H1 (cell line): ENCODE results near the gene SULF2. TPM values are rescaled to one million over a fixed set of nuclear protein-coding genes. Genes with fewer than 3 reads are reported as not detected.

ENCODE experiments used
- CTCF ChIA-PET: fragments of 300-600 bp; sonication (Branson Sonifier 250); formaldehyde crosslinking; loops from one replicate; lab custom pipeline; 2021; ENCODE audit not compliant: partially characterized antibody; lab: Charles Lee
- POLR2A ChIA-PET: fragments of 300-600 bp; sonication (Branson Sonifier 250); formaldehyde crosslinking; loops from one replicate; lab custom pipeline; 2021; ENCODE audit warnings: inconsistent platforms; ENCODE audit not compliant: partially characterized antibody; lab: Charles Lee
- DNase-seq, 2 experiments: peaks; one replicate each; pipeline versions ENCODE4 v3.0.0 to v3.0.0-alpha.2; 2010 to 2022; ENCODE audit warnings: low spot score in 2 of 2, low read depth in 1 of 2, mixed read lengths in 1 of 2
- FAIRE-seq: peaks from 2 replicates; lab custom pipeline; 2011; peaks lifted over from hg19 to GRCh38; lab: Jason Lieb, UNC
- H2AFZ ChIP-seq: 2 replicates; pipeline ENCODE4 v1.8.1; 2012; ENCODE audit warnings: low read length, inconsistent platforms
- H2AK5ac ChIP-seq: 2 replicates; pipeline ENCODE4 v1.6.1; 2013; ENCODE audit warnings: low read depth, low read length
- H2BK120ac ChIP-seq: replicated peaks from 2 replicates; pipeline ENCODE3; 2013; ENCODE audit warnings: low read depth, low read length, inconsistent platforms
- H2BK12ac ChIP-seq: 2 replicates; pipeline ENCODE4 v1.6.1; 2013; ENCODE audit warnings: low read depth, low read length
- H2BK15ac ChIP-seq: 2 replicates; pipeline ENCODE4 v1.6.1; 2013; ENCODE audit warnings: low read length
- H2BK20ac ChIP-seq: 2 replicates; pipeline ENCODE4 v1.6.1; 2013; ENCODE audit warnings: low read length
- H2BK5ac ChIP-seq: 2 replicates; pipeline ENCODE4 v1.6.1; 2013; ENCODE audit warnings: low read depth, low read length
- H3K14ac ChIP-seq: 2 replicates; pipeline ENCODE4 v1.6.1; 2013; ENCODE audit warnings: inconsistent platforms; ENCODE audit not compliant: insufficient read length
- H3K18ac ChIP-seq: 2 replicates; pipeline ENCODE4 v1.6.1; 2013; ENCODE audit warnings: low read length; ENCODE audit errors: extremely low read depth
- H3K23ac ChIP-seq: 2 replicates; pipeline ENCODE4 v1.6.1; 2013; ENCODE audit warnings: inconsistent platforms; ENCODE audit not compliant: insufficient read length
- H3K23me2 ChIP-seq: 2 replicates; pipeline ENCODE4 v1.6.1; 2013; ENCODE audit warnings: low read depth, low read length
- H3K27ac ChIP-seq: 2 replicates; pipeline ENCODE4 v1.6.1; 2011; ENCODE audit warnings: low read depth, low read length, inconsistent platforms
- H3K27me3 ChIP-seq, 4 experiments: replicated peaks in 1 of 4; 1 replicate in 1 of 4; 2 replicates in 3 of 4; pipeline versions ENCODE4 v1.6.1 to v1.8.1; 2011 to 2013; ENCODE audit warnings: low read length in 3 of 4, mild to moderate bottlenecking in 3 of 4, inconsistent platforms in 2 of 4, mixed read lengths in 2 of 4, moderate library complexity in 1 of 4; ENCODE audit not compliant: control insufficient read depth in 3 of 4, insufficient read depth in 3 of 4; ENCODE audit errors: extremely low read depth in 1 of 4
- H3K36me3 ChIP-seq, 4 experiments: 2 replicates each; pipeline versions ENCODE4 v1.6.1 to v1.8.1; 2011 to 2013; ENCODE audit warnings: mild to moderate bottlenecking in 4 of 4, low read length in 3 of 4, moderate library complexity in 2 of 4, control low read depth in 1 of 4, inconsistent platforms in 1 of 4; ENCODE audit not compliant: insufficient read depth in 4 of 4, control insufficient read depth in 2 of 4
- H3K4ac ChIP-seq: replicated peaks from 2 replicates; pipeline ENCODE3; 2013; ENCODE audit warnings: low read length, low read depth, mixed read lengths, inconsistent platforms; ENCODE audit not compliant: insufficient read length
- H3K4me1 ChIP-seq, 4 experiments: replicated peaks in 1 of 4; 1 replicate in 1 of 4; 2 replicates in 3 of 4; pipeline versions ENCODE4 v1.6.1 to v1.8.1; 2011 to 2013; ENCODE audit warnings: low read length in 3 of 4, inconsistent platforms in 2 of 4, mixed read lengths in 1 of 4; ENCODE audit not compliant: insufficient read depth in 4 of 4, control insufficient read depth in 3 of 4
- H3K4me2 ChIP-seq, 2 experiments: 2 replicates each; pipeline versions ENCODE4 v1.6.1 to v1.8.1; 2011 to 2013; ENCODE audit warnings: low read depth in 2 of 2, low read length in 2 of 2, control low read depth in 1 of 2, inconsistent platforms in 1 of 2, mild to moderate bottlenecking in 1 of 2; ENCODE audit not compliant: insufficient read depth in 1 of 2
- H3K4me3 ChIP-seq, 4 experiments: fragments of 200-600, 300-600 bp in 1 of 4; sonication (generic), shearing (Covaris generic), sonication (Bioruptor Twin) in 1 of 4; 2 replicates each; pipeline versions ENCODE4 v1.5.1 to v1.8.1; 2011 to 2016; ENCODE audit warnings: low read length in 4 of 4, low read depth in 3 of 4, control low read depth in 2 of 4, inconsistent platforms in 2 of 4, mild to moderate bottlenecking in 2 of 4, mixed read lengths in 1 of 4, moderate library complexity in 1 of 4; ENCODE audit not compliant: insufficient read depth in 2 of 4; ENCODE audit errors: extremely low read depth in 1 of 4
- H3K56ac ChIP-seq: replicated peaks from 2 replicates; pipeline ENCODE3; 2013; ENCODE audit warnings: low read depth, mild to moderate bottlenecking, mixed read lengths, low read length, inconsistent platforms; ENCODE audit not compliant: insufficient read length
- H3K79me1 ChIP-seq: 2 replicates; pipeline ENCODE4 v1.6.1; 2013; ENCODE audit warnings: low read depth, low read length, control low read depth
- H3K79me2 ChIP-seq, 2 experiments: 2 replicates each; pipeline versions ENCODE4 v1.6.1 to v1.8.1; 2012 to 2013; ENCODE audit warnings: low read length in 2 of 2, mild to moderate bottlenecking in 2 of 2, inconsistent platforms in 1 of 2; ENCODE audit not compliant: insufficient read depth in 2 of 2, control insufficient read depth in 1 of 2
- H3K9ac ChIP-seq, 4 experiments: replicated peaks in 1 of 4; 1 replicate in 1 of 4; 2 replicates in 3 of 4; pipeline versions ENCODE4 v1.6.1 to v1.8.1; 2011 to 2013; ENCODE audit warnings: low read depth in 3 of 4, low read length in 3 of 4, control low read depth in 2 of 4, mild to moderate bottlenecking in 2 of 4, moderate library complexity in 2 of 4, inconsistent platforms in 1 of 4; ENCODE audit errors: extremely low read depth in 1 of 4
- H3K9me3 ChIP-seq, 2 experiments: 2 replicates each; pipeline versions ENCODE4 v1.6.1 to v1.8.1; 2012 to 2013; ENCODE audit warnings: mild to moderate bottlenecking in 2 of 2, moderate library complexity in 2 of 2, control low read depth in 1 of 2, inconsistent platforms in 1 of 2, low read depth in 1 of 2, low read length in 1 of 2, mixed read lengths in 1 of 2; ENCODE audit not compliant: insufficient read depth in 2 of 2
- H4K20me1 ChIP-seq, 2 experiments: replicated peaks in 1 of 2; 2 replicates each; pipeline versions ENCODE3 to v1.8.1; 2011 to 2013; ENCODE audit warnings: inconsistent platforms in 2 of 2, low read length in 2 of 2, mild to moderate bottlenecking in 1 of 2; ENCODE audit not compliant: insufficient read depth in 2 of 2, control insufficient read depth in 1 of 2
- H4K5ac ChIP-seq: 2 replicates; pipeline ENCODE4 v1.6.1; 2013; ENCODE audit warnings: low read length, low read depth, mixed read lengths, inconsistent platforms; ENCODE audit not compliant: insufficient read length
- H4K8ac ChIP-seq: 2 replicates; pipeline ENCODE4 v1.8.0; 2013; ENCODE audit warnings: mild to moderate bottlenecking, moderate library complexity, low read length, inconsistent platforms; ENCODE audit not compliant: insufficient read depth; ENCODE audit errors: extremely low read depth
- H4K91ac ChIP-seq: replicated peaks from 2 replicates; pipeline ENCODE3; 2013; ENCODE audit warnings: low read length, mixed read lengths, inconsistent platforms; ENCODE audit not compliant: insufficient read length
- ASH2L ChIP-seq: fragments of 200-600, 300-600 bp; sonication (generic); IDR thresholded peaks from one replicate; pipeline ENCODE4 v1.7.1; 2017; ENCODE audit warnings: low read length
- BRCA1 ChIP-seq: IDR thresholded peaks from 2 replicates; pipeline ENCODE4 v1.6.1; 2012; ENCODE audit warnings: low read depth, low read length, improper control_type of control experiment
- CBX5 ChIP-seq: fragments of 300-800, 300-1000 bp; sonication (generic); IDR thresholded peaks from 2 replicates; pipeline ENCODE4 v1.7.1; 2016; ENCODE audit warnings: antibody characterized with exemption, low read length, low read depth
- FOSL1 ChIP-seq: IDR thresholded peaks from 2 replicates; pipeline ENCODE4 v1.6.1; 2011; ENCODE audit warnings: mild to moderate bottlenecking, low read depth, low read length, moderate library complexity; ENCODE audit not compliant: insufficient read depth
- GTF2F1 ChIP-seq: IDR thresholded peaks from 2 replicates; pipeline ENCODE4 v1.6.1; 2012; ENCODE audit warnings: low read depth, low read length, improper control_type of control experiment, borderline replicate concordance
- NANOG ChIP-seq: IDR thresholded peaks from 2 replicates; pipeline ENCODE4 v1.6.1; 2011; ENCODE audit warnings: low read length, low read depth, mild to moderate bottlenecking, inconsistent platforms; ENCODE audit not compliant: insufficient read depth, poor library complexity, severe bottlenecking
- SIN3A ChIP-seq, 2 experiments: IDR thresholded peaks in 1 of 2; conservative IDR thresholded peaks in 1 of 2; 2 replicates each; pipeline ENCODE4 v1.6.1; 2011 to 2012; ENCODE audit warnings: low read length in 2 of 2, improper control_type of control experiment in 1 of 2, low read depth in 1 of 2, mild to moderate bottlenecking in 1 of 2
- WGBS, 2 experiments: shearing (Covaris generic) in 1 of 2; methylation state at CpG; one replicate each; pipeline versions ENCODE4 v1.1.6 to v1.1.7; 2013 to 2015; ENCODE audit warnings: low lambda C conversion rate in 2 of 2, mixed read lengths in 2 of 2, inconsistent platforms in 1 of 2, low coverage in 1 of 2, missing lambda C conversion rate in 1 of 2; ENCODE audit not compliant: insufficient replicate concordance in 2 of 2, insufficient coverage in 1 of 2, insufficient read length in 1 of 2; ENCODE audit errors: extremely low coverage in 1 of 2, missing lambda C conversion rate in 1 of 2; 5-methylcytosine and 5-hydroxymethylcytosine counted together
- polyA plus RNA-seq, 7 experiments: library from polyadenylated mRNA; depleted of rRNA in 3 of 7; stranded (reverse) in 5 of 7; unstranded in 2 of 7; fragments of >200 nt in 5 of 7; fragments of 200-250 nt in 2 of 7; gene quantifications; 1 replicate in 5 of 7; 2 replicates in 1 of 7; 4 replicates in 1 of 7; pipeline versions ENCODE4 v1.2.1 to v1.2.3, GENCODE V29; 2011 to 2013; ENCODE audit warnings: missing spikeins in 2 of 7, mixed read lengths in 2 of 7
- total RNA-seq: library from RNA; stranded (reverse); fragmentation: NEBNext Ultra II Directional; extraction: Animal tissue kit (Norgen Biotek cat#: 25700); gene quantifications from 2 replicates; pipeline ENCODE4 v1.2.1, GENCODE V29; 2021
- TF ChIP-seq, protein P1 (sequence below): IDR thresholded peaks from 2 replicates; pipeline ENCODE4 v1.6.1; 2011; ENCODE audit warnings: low read length, improper control_type of control experiment
- TF ChIP-seq, protein P2 (sequence below): IDR thresholded peaks from 2 replicates; pipeline ENCODE4 v1.6.1; 2012; ENCODE audit warnings: low read length, inconsistent platforms
- TF ChIP-seq, protein P3 (sequence below): IDR thresholded peaks from 2 replicates; pipeline ENCODE4 v1.6.1; 2012; ENCODE audit warnings: inconsistent platforms

Gene SULF2
- total and polyA plus RNA-seq, 2 of the 8 experiments (the other 6 are each of a cell fraction or from before 2014, with no cell fraction given) = 15.7 to 28.2 TPM

DNA sequence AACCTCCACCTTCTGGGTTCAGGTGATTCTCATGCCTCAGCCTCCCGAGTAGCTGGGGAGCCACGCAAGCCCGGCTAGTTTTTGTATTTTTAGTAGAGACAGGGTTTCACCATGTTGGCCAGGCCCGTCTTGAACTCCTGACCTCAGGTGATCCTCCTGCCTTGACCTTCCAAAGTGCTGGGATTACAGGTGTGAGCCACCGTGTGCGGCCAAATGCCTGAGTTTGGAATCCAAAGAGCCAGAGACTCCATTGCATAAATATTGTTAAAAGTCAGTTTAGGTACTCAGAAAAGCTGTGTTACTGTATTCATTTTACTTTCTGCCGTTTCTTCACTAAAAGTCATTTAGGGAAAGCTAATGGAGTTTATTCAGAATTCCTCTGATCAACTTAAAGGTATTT is 137.3 kb downstream of the SULF2 start:
- Histone ChIP-seq H2BK120ac (no peak overlapping the region), H3K56ac (no peak overlapping the region), H3K4me1 (peaks cover 0 to 16% (median 9%) of the 10 kb centered on the region in 4 experiments; a peak in 5 of 7 replicates), H3K4me3 (no peak overlapping the region), H3K79me2 (no peaks in the 10 kb centered on the region), H3K23ac (no peak overlapping the region), H3K79me1 (no peaks in the 10 kb centered on the region), H3K23me2 (no peaks in the 10 kb centered on the region), H2BK15ac (no peak overlapping the region), H3K4me2 (no peak overlapping the region), H3K9me3 (no peaks in the 10 kb centered on the region), H2AK5ac (no peak overlapping the region), H3K27ac (no peak overlapping the region), H4K5ac (no peak overlapping the region), H3K4ac (no peak overlapping the region), H2AFZ (no peak overlapping the region), H3K36me3 (peaks cover 3 to 39% (median 20%) of the 10 kb centered on the region in 4 experiments; a peak in 6 of 8 replicates), H2BK20ac (no peak overlapping the region), H3K18ac (no peak overlapping the region), H4K8ac (no peak overlapping the region), H4K20me1 (no peaks in the 10 kb centered on the region), H4K91ac (no peak overlapping the region), H2BK5ac (no peak overlapping the region), H3K9ac (no peak overlapping the region), H3K14ac (no peak overlapping the region), H3K27me3 (no peaks in the 10 kb centered on the region), H2BK12ac (no peak overlapping the region)
- ChIA-PET CTCF (interaction anchor here (0.6 to 1.4 kb wide), 3 partner anchors 29 to 973 kb away, joined by 3 read pairs; no protein-coding TSS in a partner anchor), POLR2A (interaction anchor here (0.6 to 1.3 kb wide), 4 partner anchors 17 to 453 kb away, joined by 3 read pairs; no protein-coding TSS in a partner anchor)
- DNase-seq (no peak), FAIRE-seq (no peak)
- WGBS, 2 experiments = 90% methylated on average over 7 of the region's 7 CpGs; no CpG with 5 or more reads in 1 of the 2 experiments
- TF ChIP-seq, protein P1, sequence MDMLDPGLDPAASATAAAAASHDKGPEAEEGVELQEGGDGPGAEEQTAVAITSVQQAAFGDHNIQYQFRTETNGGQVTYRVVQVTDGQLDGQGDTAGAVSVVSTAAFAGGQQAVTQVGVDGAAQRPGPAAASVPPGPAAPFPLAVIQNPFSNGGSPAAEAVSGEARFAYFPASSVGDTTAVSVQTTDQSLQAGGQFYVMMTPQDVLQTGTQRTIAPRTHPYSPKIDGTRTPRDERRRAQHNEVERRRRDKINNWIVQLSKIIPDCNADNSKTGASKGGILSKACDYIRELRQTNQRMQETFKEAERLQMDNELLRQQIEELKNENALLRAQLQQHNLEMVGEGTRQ = no peak
- TF ChIP-seq, protein P2, sequence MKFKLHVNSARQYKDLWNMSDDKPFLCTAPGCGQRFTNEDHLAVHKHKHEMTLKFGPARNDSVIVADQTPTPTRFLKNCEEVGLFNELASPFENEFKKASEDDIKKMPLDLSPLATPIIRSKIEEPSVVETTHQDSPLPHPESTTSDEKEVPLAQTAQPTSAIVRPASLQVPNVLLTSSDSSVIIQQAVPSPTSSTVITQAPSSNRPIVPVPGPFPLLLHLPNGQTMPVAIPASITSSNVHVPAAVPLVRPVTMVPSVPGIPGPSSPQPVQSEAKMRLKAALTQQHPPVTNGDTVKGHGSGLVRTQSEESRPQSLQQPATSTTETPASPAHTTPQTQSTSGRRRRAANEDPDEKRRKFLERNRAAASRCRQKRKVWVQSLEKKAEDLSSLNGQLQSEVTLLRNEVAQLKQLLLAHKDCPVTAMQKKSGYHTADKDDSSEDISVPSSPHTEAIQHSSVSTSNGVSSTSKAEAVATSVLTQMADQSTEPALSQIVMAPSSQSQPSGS = no peak
- TF ChIP-seq FOSL1 (no peak), GTF2F1 (no peak), NANOG (no peak), BRCA1 (no peak), SIN3A (conservative IDR thresholded peaks at IDR 0.05 in 1 of 2, IDR thresholded peaks at IDR 0.05 in 1 of 2; ENCODE audit: low read depth in 1 of 2, low read length in 2 of 2) (no peak), ASH2L (no peak), CBX5 (no peak)
- TF ChIP-seq, protein P3, sequence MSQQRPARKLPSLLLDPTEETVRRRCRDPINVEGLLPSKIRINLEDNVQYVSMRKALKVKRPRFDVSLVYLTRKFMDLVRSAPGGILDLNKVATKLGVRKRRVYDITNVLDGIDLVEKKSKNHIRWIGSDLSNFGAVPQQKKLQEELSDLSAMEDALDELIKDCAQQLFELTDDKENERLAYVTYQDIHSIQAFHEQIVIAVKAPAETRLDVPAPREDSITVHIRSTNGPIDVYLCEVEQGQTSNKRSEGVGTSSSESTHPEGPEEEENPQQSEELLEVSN = no peak
